Large intestine (tissue), 3 donors: Measurements from ENCODE around the gene REST. TPM values are rescaled to one million over a fixed set of nuclear protein-coding genes. Genes with fewer than 3 reads are reported as not detected.

Source experiments
- DNase-seq, 2 donors: peaks; one replicate each; pipeline versions ENCODE4 v3.0.0 to v3.0.0-alpha.2; 2013
- H3K27ac ChIP-seq: one replicate; pipeline ENCODE4 v1.5.1; 2013; ENCODE audit warnings: low read length
- H3K27me3 ChIP-seq: 2 replicates; pipeline ENCODE4 v1.6.1; 2013; ENCODE audit warnings: low read length; ENCODE audit not compliant: control insufficient read depth, insufficient read depth
- H3K36me3 ChIP-seq: 2 replicates; pipeline ENCODE4 v1.6.1; 2013; ENCODE audit warnings: low read length; ENCODE audit not compliant: control insufficient read depth, insufficient read depth
- H3K4me1 ChIP-seq: one replicate; pipeline ENCODE4 v1.6.1; 2013; ENCODE audit warnings: low read length; ENCODE audit not compliant: control insufficient read depth, insufficient read depth
- H3K4me3 ChIP-seq: one replicate; pipeline ENCODE4 v1.5.1; 2013; ENCODE audit warnings: low read length
- H3K9me3 ChIP-seq: one replicate; pipeline ENCODE4 v1.6.1; 2013; ENCODE audit warnings: mild to moderate bottlenecking, low read depth, low read length, moderate library complexity; ENCODE audit not compliant: control insufficient read depth
- WGBS: methylation state at CpG from one replicate; pipeline ENCODE4 v1.1.5; 2013; ENCODE audit warnings: low lambda C conversion rate; ENCODE audit not compliant: insufficient coverage; 5-methylcytosine and 5-hydroxymethylcytosine counted together
- polyA plus RNA-seq: library from polyadenylated mRNA; unstranded; fragments of 120-200 nt; gene quantifications from one replicate; pipeline ENCODE4 v1.2.1, GENCODE V29; 2013

The REST gene
- polyA plus RNA-seq, 1 donor, result 22.3 TPM

GRCh38 chr4:56976283-56976836, 68.7 kb downstream of the REST start:
- Histone ChIP-seq H3K27ac (peak overlapping the region; percentile 83), H3K36me3 (peaks cover 26% of the 10 kb centered on the region), H3K4me1 (peaks cover 6% of the 10 kb centered on the region), H3K4me3 (peak overlapping the region; percentile 92), H3K27me3 (no peaks in the 10 kb centered on the region), H3K9me3 (peaks cover 2% of the 10 kb centered on the region)
- WGBS, result no CpG with 5 or more reads among the region's 35 CpGs
- peak in 1 of 2 donors; percentile 12 for DNase-seq

GRCh38 chr4:56976837-56977320, 69.2 kb downstream of the REST start:
- Histone ChIP-seq H3K9me3 (peaks cover 2% of the 10 kb centered on the region), H3K27ac (peak overlapping the region; percentile 83), H3K27me3 (no peaks in the 10 kb centered on the region), H3K4me1 (peaks cover 6% of the 10 kb centered on the region), H3K36me3 (peaks cover 23% of the 10 kb centered on the region), H3K4me3 (peak overlapping the region; percentile 92)
- whole genome bisulfite sequencing, result no CpG with 5 or more reads among the region's 46 CpGs
- DNase-seq, result peak; percentile 74 to 81

GRCh38 chr4:56977321-56978012, 69.8 kb downstream of the REST start, which contains the start of gene NOA1:
NOA1 (minus strand) TSS chr4:56977606; CDS start chr4:56977585, 21 bp downstream.
- H3K9me3 ChIP-seq, result peaks cover 2% of the 10 kb centered on the region
- no CpG with 5 or more reads among the region's 51 CpGs for WGBS
- peak within 1 kb of the TSS; percentile 83 for H3K27ac ChIP-seq
- peaks cover 6% of the 10 kb centered on the region for H3K4me1 ChIP-seq
- peak; percentile 99 for DNase-seq
- H3K27me3 ChIP-seq, result no peaks in the 10 kb centered on the region
- H3K36me3 ChIP-seq, result peaks cover 17% of the 10 kb centered on the region
- H3K4me3 ChIP-seq, result peak within 1 kb of the TSS; percentile 92

GRCh38 chr4:56978750-56979303, 71.1 kb downstream of the REST start, which contains the start of gene POLR2B:
POLR2B (plus strand) TSS chr4:56978896; CDS start chr4:56978986, 90 bp downstream.
- no peaks in the 10 kb centered on the region for H3K9me3 ChIP-seq
- peaks cover 6% of the 10 kb centered on the region for H3K4me1 ChIP-seq
- peak within 1 kb of the TSS; percentile 92 for H3K4me3 ChIP-seq
- H3K27me3 ChIP-seq, result no peaks in the 10 kb centered on the region
- WGBS, result no CpG with 5 or more reads among the region's 37 CpGs
- DNase-seq, result peak; percentile 91 to 93
- H3K36me3 ChIP-seq, result peaks cover 4% of the 10 kb centered on the region
- peak within 1 kb of the TSS; percentile 83 for H3K27ac ChIP-seq

- Histone ChIP-seq H3K4me3 (peak overlapping the region; percentile 92), H3K36me3 (no peaks in the 10 kb centered on the region), H3K9me3 (no peaks in the 10 kb centered on the region), H3K4me1 (peaks cover 6% of the 10 kb centered on the region), H3K27me3 (no peaks in the 10 kb centered on the region), H3K27ac (peak overlapping the region; percentile 83)
- DNase-seq, result peak in 1 of 2 donors; percentile 31
- 40% methylated on average over 3 of the region's 21 CpGs for WGBS
Measured at GRCh38 chr4:56979421-56980072, 71.8 kb downstream of the REST start.

GRCh38 chr4:56981795-56982201, 74.1 kb downstream of the REST start:
- no peaks in the 10 kb centered on the region for H3K9me3 ChIP-seq
- H3K27me3 ChIP-seq, result no peaks in the 10 kb centered on the region
- WGBS, result 74% methylated on average over 4 of the region's 4 CpGs
- peaks cover 9% of the 10 kb centered on the region for H3K36me3 ChIP-seq
- H3K4me3 ChIP-seq, result no peak overlapping the region
- no peak overlapping the region for H3K27ac ChIP-seq
- peak in 1 of 2 donors; percentile 22 for DNase-seq
- H3K4me1 ChIP-seq, result peaks cover 6% of the 10 kb centered on the region

- H3K36me3 ChIP-seq, result peaks cover 39% of the 10 kb centered on the region
Measured at GRCh38 chr4:56986192-56986591, 78.5 kb downstream of the REST start.

GRCh38 chr4:56986952-56987351, 79.3 kb downstream of the REST start:
- Histone ChIP-seq H3K4me3 (no peak overlapping the region), H3K4me1 (no peaks in the 10 kb centered on the region), H3K9me3 (no peaks in the 10 kb centered on the region), H3K27ac (no peak overlapping the region), H3K36me3 (peaks cover 46% of the 10 kb centered on the region), H3K27me3 (no peaks in the 10 kb centered on the region)
- DNase-seq, result no peak
- WGBS, result 100% methylated on average over 1 of the region's 3 CpGs

More at GRCh38 chr4:56986192-56986591, 78.5 kb downstream of the REST start:
- Histone ChIP-seq H3K4me3 (no peak overlapping the region), H3K9me3 (no peaks in the 10 kb centered on the region), H3K27ac (no peak overlapping the region), H3K27me3 (no peaks in the 10 kb centered on the region), H3K4me1 (peaks cover 1% of the 10 kb centered on the region)
- no CpG with 5 or more reads among the region's 1 CpG for WGBS
- DNase-seq, result no peak

GRCh38 chr4:56990109-56990905, 82.6 kb downstream of the REST start:
- WGBS, result 100% methylated on average over 2 of the region's 6 CpGs
- H3K4me1 ChIP-seq, result no peaks in the 10 kb centered on the region
- H3K27me3 ChIP-seq, result no peaks in the 10 kb centered on the region
- no peak overlapping the region for H3K4me3 ChIP-seq
- H3K9me3 ChIP-seq, result no peaks in the 10 kb centered on the region
- no peak for DNase-seq
- no peak overlapping the region for H3K27ac ChIP-seq
- H3K36me3 ChIP-seq, result peaks cover 62% of the 10 kb centered on the region
